Heart left ventricle (tissue), 13 donors: ENCODE results near the gene ITGA11.

Experiments
- CTCF ChIP-seq, 12 donors: fragments of 200-600 bp; sonication (generic) in 4 of 12; IDR thresholded peaks; one replicate each; pipeline versions ENCODE4 v1.5.0 to v1.8.0; 2018 to 2022; ENCODE audit warnings: antibody characterized with exemption in 12 of 12, mild to moderate bottlenecking in 5 of 12
- POLR2A ChIP-seq, 2 donors: fragments of 450-650 bp; IDR thresholded peaks; one replicate each; pipeline ENCODE4 v1.6.1; 2017; ENCODE audit warnings: antibody characterized with exemption in 2 of 2, mild to moderate bottlenecking in 2 of 2, moderate library complexity in 2 of 2
- donor health status: ischemic (EF 13 %, LVEDD 7.1; RV severe dilation, severe dysfunction).
- donor health status: DM: no; HTN: yes; CAD: no.
- donor health status: DM: no; HTN: no; CAD: no.
- donor health status: ischemic (EF 25% LVEDD 6.9; RV normal size, moderate dysfunction).
- donor health status: ischemic (EF 25% LVEDD 5.7; RV mildly dilated, moderate dysfunction).
- donor health status: ischemic (EF 35%, LVEDD 5.7; RV mildly dilated, moderate dysfunction).
- donor health status: nonischemic (EF 11% LVEDD 7.7; RV severe dilation, severe dysfunction).
- donor health status: DM: yes; HTN: yes; CAD: no.
- donor health status: PGD.
- donor health status: ischemic (EF 29% LVEDD 5.4; RV normal size, mild dysfunction).
- donor health status: nonischemic (EF 23%, LVEDD 6.1; RV moderate dilation, normal function).

GRCh38 chr15:68360721-68361120 is 71.2 kb downstream of the ITGA11 start:
- TF ChIP-seq CTCF (IDR thresholded peaks at IDR 0.05): no peak
- TF ChIP-seq POLR2A (IDR thresholded peaks at IDR 0.05): no peak
